IMR-90 (cell line): ENCODE data around the gene OPHN1. TPM values are rescaled to one million over a fixed set of nuclear protein-coding genes. Genes with fewer than 3 reads are reported as not detected.

Experiments used
- ATAC-seq: fragments of 200-7000 bp; cut with Tn5 transposase; 2 replicates; pipeline ENCODE4 v1.9.1; 2020; ENCODE audit warnings: low read depth, mild to moderate bottlenecking, moderate library complexity
- BruUV-seq: library from RNA; stranded (reverse); fragments of 400-500 nt; replicated peaks from 2 replicates; lab custom pipeline; 2021; lab: Mats Ljungman, UMichigan
- CTCF ChIA-PET: fragments of 300-600 bp; formaldehyde crosslinking; extraction: SDS; loops from one replicate; lab custom pipeline; 2021; ENCODE audit warnings: antibody characterized with exemption; lab: Yijun Ruan, JAX
- POLR2A ChIA-PET: fragments of 300-600 bp; sonication (Branson Sonifier 250); formaldehyde crosslinking; loops from one replicate; lab custom pipeline; 2022; ENCODE audit warnings: antibody characterized with exemption; ENCODE audit not compliant: unreplicated experiment; lab: Charles Lee
- DNase-seq: peaks from one replicate; pipeline ENCODE4 v3.0.0; 2013
- H2AFZ ChIP-seq: replicated peaks from 2 replicates; pipeline ENCODE3; 2013; ENCODE audit warnings: low read length, mild to moderate bottlenecking; ENCODE audit not compliant: poor library complexity
- H2AK5ac ChIP-seq: 2 replicates; pipeline ENCODE4 v1.6.1; 2013; ENCODE audit warnings: low read depth, low read length, inconsistent platforms
- H2AK9ac ChIP-seq: replicated peaks from 2 replicates; pipeline ENCODE3; 2013; ENCODE audit warnings: mild to moderate bottlenecking, low read depth, low read length, moderate library complexity; ENCODE audit not compliant: poor library complexity
- H2BK120ac ChIP-seq: 2 replicates; pipeline ENCODE4 v1.6.1; 2013; ENCODE audit warnings: low read depth, low read length, inconsistent platforms
- H2BK15ac ChIP-seq: 3 replicates; pipeline ENCODE4 v1.6.1; 2013; ENCODE audit warnings: low read depth, low read length, inconsistent platforms
- H2BK20ac ChIP-seq: 2 replicates; pipeline ENCODE4 v1.6.1; 2013; ENCODE audit warnings: low read depth, mild to moderate bottlenecking, inconsistent platforms, low read length, moderate library complexity
- H2BK5ac ChIP-seq: 2 replicates; pipeline ENCODE4 v1.6.1; 2013; ENCODE audit warnings: mild to moderate bottlenecking, low read depth, low read length, inconsistent platforms; ENCODE audit not compliant: poor library complexity, severe bottlenecking
- H3K14ac ChIP-seq: replicated peaks from 2 replicates; pipeline ENCODE4 v1.6.1; 2013; ENCODE audit warnings: low read depth, low read length, inconsistent platforms
- H3K18ac ChIP-seq: 2 replicates; pipeline ENCODE4 v1.6.1; 2013; ENCODE audit warnings: low read depth, low read length, control low read depth
- H3K23ac ChIP-seq: 2 replicates; pipeline ENCODE4 v1.6.1; 2013; ENCODE audit warnings: low read depth, low read length, inconsistent platforms
- H3K27ac ChIP-seq: 2 replicates; pipeline ENCODE4 v1.5.1; 2013; ENCODE audit warnings: mild to moderate bottlenecking, control low read depth, low read length; ENCODE audit not compliant: insufficient read depth
- H3K27me3 ChIP-seq: 2 replicates; pipeline ENCODE4 v1.6.1; 2013; ENCODE audit warnings: low read length; ENCODE audit not compliant: control insufficient read depth, insufficient read depth
- H3K36me3 ChIP-seq: 2 replicates; pipeline ENCODE4 v1.6.1; 2013; ENCODE audit warnings: low read length, mixed read lengths; ENCODE audit not compliant: control insufficient read depth, insufficient read depth
- H3K4ac ChIP-seq: 2 replicates; pipeline ENCODE4 v1.6.1; 2013; ENCODE audit warnings: low read depth, low read length, inconsistent platforms
- H3K4me1 ChIP-seq: 2 replicates; pipeline ENCODE4 v1.6.1; 2013; ENCODE audit warnings: low read length, mixed read lengths; ENCODE audit not compliant: control insufficient read depth, insufficient read depth
- H3K4me2 ChIP-seq: 2 replicates; pipeline ENCODE4 v1.6.1; 2013; ENCODE audit warnings: low read depth, mild to moderate bottlenecking, control low read depth, low read length, moderate library complexity
- H3K4me3 ChIP-seq: 2 replicates; pipeline ENCODE4 v1.5.1; 2013; ENCODE audit warnings: low read depth, mild to moderate bottlenecking, control low read depth, low read length, moderate library complexity; ENCODE audit not compliant: insufficient read depth
- H3K56ac ChIP-seq: 2 replicates; pipeline ENCODE4 v1.6.1; 2013; ENCODE audit warnings: low read length, inconsistent platforms; ENCODE audit not compliant: insufficient read depth; ENCODE audit errors: extremely low read depth
- H3K79me1 ChIP-seq, 2 experiments: 2 replicates each; pipeline ENCODE4 v1.6.1; 2013; ENCODE audit warnings: low read length in 2 of 2, inconsistent platforms in 1 of 2, low read depth in 1 of 2
- H3K9ac ChIP-seq: 2 replicates; pipeline ENCODE4 v1.6.1; 2013; ENCODE audit warnings: low read depth, low read length, control low read depth
- H3K9me1 ChIP-seq: 2 replicates; pipeline ENCODE4 v1.6.1; 2013; ENCODE audit warnings: low read length, inconsistent platforms; ENCODE audit not compliant: insufficient read depth
- H3K9me3 ChIP-seq: 2 replicates; pipeline ENCODE4 v1.6.1; 2013; ENCODE audit warnings: low read length; ENCODE audit not compliant: control insufficient read depth, insufficient read depth
- H4K20me1 ChIP-seq: 2 replicates; pipeline ENCODE4 v1.6.1; 2013; ENCODE audit warnings: low read length, inconsistent platforms; ENCODE audit not compliant: insufficient read depth
- H4K5ac ChIP-seq: 2 replicates; pipeline ENCODE4 v1.6.1; 2013; ENCODE audit warnings: mild to moderate bottlenecking, low read depth, low read length, control low read depth
- H4K8ac ChIP-seq, 2 experiments: 2 replicates each; pipeline ENCODE4 v1.6.1; 2013; ENCODE audit warnings: low read depth in 2 of 2, low read length in 2 of 2, control low read depth in 1 of 2, inconsistent platforms in 1 of 2
- H4K91ac ChIP-seq: 2 replicates; pipeline ENCODE4 v1.6.1; 2013; ENCODE audit warnings: low read depth, low read length, inconsistent platforms; ENCODE audit not compliant: insufficient read depth
- BHLHE40 ChIP-seq: fragments of 150-350 bp; IDR thresholded peaks from 2 replicates; pipeline ENCODE4 v1.6.1; 2016; ENCODE audit warnings: mild to moderate bottlenecking, low read depth, low read length
- CEBPB ChIP-seq: IDR thresholded peaks from 2 replicates; pipeline ENCODE4 v1.6.1; 2012; ENCODE audit warnings: low read depth, low read length, improper control_type of control experiment
- CHD1 ChIP-seq: IDR thresholded peaks from 2 replicates; pipeline ENCODE4 v1.6.1; 2012; ENCODE audit warnings: low read depth, low read length, improper control_type of control experiment
- FOS ChIP-seq: fragments of 150-350 bp; IDR thresholded peaks from 2 replicates; pipeline ENCODE4 v1.6.1; 2016; ENCODE audit warnings: low read depth, low read length
- MAFK ChIP-seq: IDR thresholded peaks from 2 replicates; pipeline ENCODE4 v1.6.1; 2012; ENCODE audit warnings: low read depth, low read length, improper control_type of control experiment
- MAZ ChIP-seq: IDR thresholded peaks from 2 replicates; pipeline ENCODE4 v1.6.1; 2012; ENCODE audit warnings: low read depth, mild to moderate bottlenecking, low read length, improper control_type of control experiment, moderate library complexity, borderline replicate concordance
- MXI1 ChIP-seq: IDR thresholded peaks from 2 replicates; pipeline ENCODE4 v1.6.1; 2012; ENCODE audit warnings: low read depth, mild to moderate bottlenecking, low read length, moderate library complexity, borderline replicate concordance
- NFE2L2 ChIP-seq: fragments of 150-350 bp; IDR thresholded peaks from 2 replicates; pipeline ENCODE4 v1.6.1; 2016; ENCODE audit warnings: low read depth, mild to moderate bottlenecking, low read length
- RAD21 ChIP-seq: IDR thresholded peaks from 2 replicates; pipeline ENCODE4 v1.6.1; 2012; ENCODE audit warnings: low read length, improper control_type of control experiment
- RCOR1 ChIP-seq: IDR thresholded peaks from 2 replicates; pipeline ENCODE4 v1.6.1; 2012; ENCODE audit warnings: mild to moderate bottlenecking, low read length, improper control_type of control experiment; ENCODE audit not compliant: insufficient replicate concordance
- RFX5 ChIP-seq: IDR thresholded peaks from 2 replicates; pipeline ENCODE4 v1.8.0; 2012; ENCODE audit warnings: low read depth, mild to moderate bottlenecking, low read length, moderate library complexity
- SMC3 ChIP-seq: fragments of 150-350 bp; IDR thresholded peaks from 2 replicates; pipeline ENCODE4 v1.6.1; 2016; ENCODE audit warnings: low read depth, mild to moderate bottlenecking, antibody characterized with exemption, low read length, moderate library complexity
- dilution Hi-C: fragments of 300-500 bp; cut with HindIII; formaldehyde crosslinking; loops from one replicate; pipeline ENCODE4 v1.14.3; 2018; ENCODE audit warnings: low sequenced_read_pairs; ENCODE audit not compliant: unreplicated experiment
- in situ Hi-C: fragments of 300-500 bp; cut with MboI; formaldehyde crosslinking; loops from 3 replicates; pipeline ENCODE4 v1.14.3; 2019; ENCODE audit warnings: low sequenced_read_pairs, inconsistent platforms, mixed read lengths
- intact Hi-C: fragments of 100-400 bp; cut with micrococcal nuclease; formaldehyde crosslinking; loops from 2 replicates; pipeline ENCODE4 v1.10.0; 2022
- polyA plus RNA-seq, 3 experiments: library from polyadenylated mRNA; depleted of rRNA; stranded (reverse); fragments of >200 nt; gene quantifications; 2 replicates each; pipeline ENCODE4 v1.2.3, GENCODE V29; 2012; ENCODE audit warnings: low replicate concordance in 1 of 3
- total RNA-seq: library from RNA; depleted of rRNA; stranded (reverse); fragments of >200 nt; gene quantifications from 2 replicates; pipeline ENCODE4 v1.2.3, GENCODE V29; 2012
- TF ChIP-seq, protein P1 (sequence below): conservative IDR thresholded peaks from 2 replicates; pipeline ENCODE4 v1.5.1; 2012; ENCODE audit warnings: mild to moderate bottlenecking, low read depth, low read length, improper control_type of control experiment
- TF ChIP-seq, protein P2 (sequence below): fragments of 150-350 bp; IDR thresholded peaks from 2 replicates; pipeline ENCODE4 v1.6.1; 2017; ENCODE audit warnings: mild to moderate bottlenecking, antibody characterized with exemption, low read length, low read depth

Gene OPHN1
- total and polyA plus RNA-seq, 2 of the 4 experiments (the other 2 are of a cell fraction), result 4.0 to 13.1 TPM

DNA sequence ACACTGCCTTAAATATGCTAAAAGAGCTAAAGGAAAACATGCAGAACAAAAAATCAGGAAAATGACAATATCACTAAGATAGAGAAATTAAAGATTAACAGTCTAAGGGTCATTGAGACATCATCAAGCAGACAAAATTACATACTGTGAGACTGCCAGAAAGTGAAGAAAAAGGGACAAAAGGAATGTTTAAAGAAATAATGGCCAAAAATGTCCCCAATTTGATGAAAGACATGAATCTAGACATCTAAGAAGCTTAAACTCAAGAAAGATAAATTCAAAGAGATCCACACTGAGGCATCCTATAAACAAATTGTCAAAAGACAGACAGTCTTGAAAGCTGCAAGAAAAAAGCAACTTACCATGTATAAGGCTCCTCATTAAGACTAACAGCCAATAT lies 63.7 kb downstream of the OPHN1 start:
- intact Hi-C loops, result no loop called here
- Histone ChIP-seq H3K56ac (no peak overlapping the region), H4K5ac (no peak overlapping the region), H3K27ac (no peak overlapping the region), H4K91ac (no peak overlapping the region), H3K9me3 (peaks cover 4% of the 10 kb centered on the region), H4K20me1 (no peaks in the 10 kb centered on the region), H2BK15ac (no peak overlapping the region), H2BK20ac (no peak overlapping the region), H3K4ac (no peak overlapping the region), H3K4me3 (no peak overlapping the region), H3K23ac (no peak overlapping the region), H2AK5ac (no peak overlapping the region), H4K8ac (no peak overlapping the region), H2AFZ (no peak overlapping the region), H3K36me3 (no peaks in the 10 kb centered on the region), H3K14ac (no peak overlapping the region), H3K27me3 (no peaks in the 10 kb centered on the region), H3K9me1 (peaks cover 3% of the 10 kb centered on the region; the same call in 1 of the 2 replicates), H3K4me1 (no peaks in the 10 kb centered on the region), H2AK9ac (no peak overlapping the region), H2BK120ac (no peak overlapping the region), H2BK5ac (no peak overlapping the region), H3K9ac (no peak overlapping the region), H3K18ac (no peak overlapping the region), H3K4me2 (no peak overlapping the region), H3K79me1 (no peaks in the 10 kb centered on the region)
- dilution Hi-C loops, result no loop called here
- no peak for DNase-seq
- BruUV-seq, result no TSS peak
- ATAC-seq, result no peak
- POLR2A ChIA-PET, result no interaction called here
- no peak for TF ChIP-seq BHLHE40
- TF ChIP-seq MXI1, result no peak
- TF ChIP-seq RCOR1, result no peak
- TF ChIP-seq CHD1, result no peak
- TF ChIP-seq SMC3, result no peak
- no peak for TF ChIP-seq CEBPB
- no peak for TF ChIP-seq NFE2L2
- no peak for TF ChIP-seq RFX5
- TF ChIP-seq, protein P1, sequence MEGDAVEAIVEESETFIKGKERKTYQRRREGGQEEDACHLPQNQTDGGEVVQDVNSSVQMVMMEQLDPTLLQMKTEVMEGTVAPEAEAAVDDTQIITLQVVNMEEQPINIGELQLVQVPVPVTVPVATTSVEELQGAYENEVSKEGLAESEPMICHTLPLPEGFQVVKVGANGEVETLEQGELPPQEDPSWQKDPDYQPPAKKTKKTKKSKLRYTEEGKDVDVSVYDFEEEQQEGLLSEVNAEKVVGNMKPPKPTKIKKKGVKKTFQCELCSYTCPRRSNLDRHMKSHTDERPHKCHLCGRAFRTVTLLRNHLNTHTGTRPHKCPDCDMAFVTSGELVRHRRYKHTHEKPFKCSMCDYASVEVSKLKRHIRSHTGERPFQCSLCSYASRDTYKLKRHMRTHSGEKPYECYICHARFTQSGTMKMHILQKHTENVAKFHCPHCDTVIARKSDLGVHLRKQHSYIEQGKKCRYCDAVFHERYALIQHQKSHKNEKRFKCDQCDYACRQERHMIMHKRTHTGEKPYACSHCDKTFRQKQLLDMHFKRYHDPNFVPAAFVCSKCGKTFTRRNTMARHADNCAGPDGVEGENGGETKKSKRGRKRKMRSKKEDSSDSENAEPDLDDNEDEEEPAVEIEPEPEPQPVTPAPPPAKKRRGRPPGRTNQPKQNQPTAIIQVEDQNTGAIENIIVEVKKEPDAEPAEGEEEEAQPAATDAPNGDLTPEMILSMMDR, result no peak
- no peak for TF ChIP-seq MAFK
- TF ChIP-seq FOS, result no peak
- no peak for TF ChIP-seq MAZ
- no peak for TF ChIP-seq RAD21
- TF ChIP-seq, protein P2, sequence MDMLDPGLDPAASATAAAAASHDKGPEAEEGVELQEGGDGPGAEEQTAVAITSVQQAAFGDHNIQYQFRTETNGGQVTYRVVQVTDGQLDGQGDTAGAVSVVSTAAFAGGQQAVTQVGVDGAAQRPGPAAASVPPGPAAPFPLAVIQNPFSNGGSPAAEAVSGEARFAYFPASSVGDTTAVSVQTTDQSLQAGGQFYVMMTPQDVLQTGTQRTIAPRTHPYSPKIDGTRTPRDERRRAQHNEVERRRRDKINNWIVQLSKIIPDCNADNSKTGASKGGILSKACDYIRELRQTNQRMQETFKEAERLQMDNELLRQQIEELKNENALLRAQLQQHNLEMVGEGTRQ, result no peak
- CTCF ChIA-PET, result no interaction called here
- in situ Hi-C loops, result no loop called here
